Smooth muscle cell (in vitro differentiated cells): ENCODE measurements around the gene CTNNBL1. TPM values are rescaled to one million over a fixed set of nuclear protein-coding genes. Genes with fewer than 3 reads are reported as not detected.

Experiments
- DNase-seq: peaks from one replicate; lab custom pipeline; 2025; ENCODE audit not compliant: unreplicated experiment; lab: John Stamatoyannopoulos, UW
- H2AFZ ChIP-seq: fragments of 200-600 bp; sonication (generic); 2 replicates; pipeline ENCODE4 v1.6.0; 2016; ENCODE audit warnings: antibody characterized with exemption, low read depth, mild to moderate bottlenecking
- H3F3A ChIP-seq: fragments of 200-600 bp; sonication (generic); 2 replicates; pipeline ENCODE4 v1.6.0; 2017; ENCODE audit warnings: antibody characterized with exemption, low read depth
- H3K27ac ChIP-seq: fragments of 200-600 bp; sonication (generic); 2 replicates; pipeline ENCODE4 v1.5.1; 2016; ENCODE audit warnings: low read depth, mild to moderate bottlenecking
- H3K27me3 ChIP-seq: fragments of 200-600 bp; sonication (generic); 2 replicates; pipeline ENCODE4 v1.6.1; 2016; ENCODE audit warnings: low read depth, mild to moderate bottlenecking
- H3K36me3 ChIP-seq: fragments of 200-600 bp; sonication (generic); 2 replicates; pipeline ENCODE4 v1.5.1; 2016; ENCODE audit warnings: low read depth
- H3K4me1 ChIP-seq: fragments of 200-600 bp; sonication (generic); 2 replicates; pipeline ENCODE4 v1.5.1; 2016; ENCODE audit warnings: low read depth
- H3K4me2 ChIP-seq: fragments of 200-600 bp; sonication (generic); 2 replicates; pipeline ENCODE4 v1.6.0; 2016; ENCODE audit warnings: mild to moderate bottlenecking
- H3K4me3 ChIP-seq: fragments of 200-600 bp; sonication (generic); 2 replicates; pipeline ENCODE4 v1.5.1; 2016; ENCODE audit warnings: mild to moderate bottlenecking
- H3K79me2 ChIP-seq: fragments of 200-600 bp; sonication (generic); 2 replicates; pipeline ENCODE4 v1.6.0; 2016; ENCODE audit warnings: low read depth, mild to moderate bottlenecking
- H3K9ac ChIP-seq: fragments of 200-600 bp; sonication (generic); 2 replicates; pipeline ENCODE4 v1.6.0; 2016; ENCODE audit warnings: low read depth
- H3K9me3 ChIP-seq: fragments of 200-600 bp; sonication (generic); replicated peaks from 2 replicates; pipeline ENCODE4 v1.5.1; 2016; ENCODE audit warnings: low read depth
- H4K20me1 ChIP-seq: fragments of 200-600 bp; sonication (generic); 2 replicates; pipeline ENCODE4 v1.6.0; 2016; ENCODE audit warnings: low read depth
- WGBS: methylation state at CpG from one replicate; pipeline ENCODE4 v1.1.7; 2016; ENCODE audit warnings: low lambda C conversion rate; 5-methylcytosine and 5-hydroxymethylcytosine counted together
- polyA plus RNA-seq: library from polyadenylated mRNA; unstranded; fragments of >200 nt; fragmentation: Nextera tagmentation; extraction: Ambion mirVana; gene quantifications from 2 replicates; pipeline ENCODE4 v1.2.1, GENCODE V29; 2016
- total RNA-seq: library from RNA; depleted of rRNA; stranded (reverse); fragments of >200 nt; gene quantifications from 2 replicates; pipeline ENCODE4 v1.2.3, GENCODE V29; 2014
- TF ChIP-seq, protein P1 (sequence below): fragments of 200-600 bp; sonication (generic); IDR thresholded peaks from 2 replicates; pipeline ENCODE4 v1.5.1; 2017; ENCODE audit warnings: borderline replicate concordance, mild to moderate bottlenecking, antibody characterized with exemption; ENCODE audit not compliant: insufficient read depth, poor library complexity, severe bottlenecking

The CTNNBL1 gene
- total and polyA plus RNA-seq, 2 experiments from 2014 or later = 33.3 to 63.6 TPM

DNA sequence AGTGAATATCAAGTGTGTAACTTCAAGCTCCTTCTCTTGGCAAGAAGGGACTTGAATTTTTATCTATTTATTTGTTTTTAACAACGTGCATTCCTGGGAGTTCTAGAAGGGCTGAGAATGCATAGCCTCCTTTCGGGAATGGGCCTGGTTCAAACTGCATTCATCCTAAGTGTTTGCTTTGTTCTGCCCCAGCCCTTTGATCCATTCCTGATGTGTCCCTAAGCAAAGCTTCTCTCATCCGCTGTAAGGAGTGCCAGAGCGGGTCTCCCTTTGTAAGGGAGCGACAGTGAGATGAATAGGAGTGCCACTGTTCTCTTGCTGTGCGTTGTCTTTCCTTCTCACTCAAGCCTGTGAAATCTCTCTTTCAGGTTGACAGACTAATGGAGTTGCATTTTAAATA is 148.1 kb downstream of the CTNNBL1 start:
- no peak overlapping the region for H3K4me2 ChIP-seq
- no peaks in the 10 kb centered on the region for H3F3A ChIP-seq
- no peak overlapping the region for H3K4me3 ChIP-seq
- H3K27ac ChIP-seq = no peak overlapping the region
- H2AFZ ChIP-seq = no peak overlapping the region
- peaks cover 5% of the 10 kb centered on the region for H3K36me3 ChIP-seq
- no peaks in the 10 kb centered on the region for H3K79me2 ChIP-seq
- TF ChIP-seq, protein P1, sequence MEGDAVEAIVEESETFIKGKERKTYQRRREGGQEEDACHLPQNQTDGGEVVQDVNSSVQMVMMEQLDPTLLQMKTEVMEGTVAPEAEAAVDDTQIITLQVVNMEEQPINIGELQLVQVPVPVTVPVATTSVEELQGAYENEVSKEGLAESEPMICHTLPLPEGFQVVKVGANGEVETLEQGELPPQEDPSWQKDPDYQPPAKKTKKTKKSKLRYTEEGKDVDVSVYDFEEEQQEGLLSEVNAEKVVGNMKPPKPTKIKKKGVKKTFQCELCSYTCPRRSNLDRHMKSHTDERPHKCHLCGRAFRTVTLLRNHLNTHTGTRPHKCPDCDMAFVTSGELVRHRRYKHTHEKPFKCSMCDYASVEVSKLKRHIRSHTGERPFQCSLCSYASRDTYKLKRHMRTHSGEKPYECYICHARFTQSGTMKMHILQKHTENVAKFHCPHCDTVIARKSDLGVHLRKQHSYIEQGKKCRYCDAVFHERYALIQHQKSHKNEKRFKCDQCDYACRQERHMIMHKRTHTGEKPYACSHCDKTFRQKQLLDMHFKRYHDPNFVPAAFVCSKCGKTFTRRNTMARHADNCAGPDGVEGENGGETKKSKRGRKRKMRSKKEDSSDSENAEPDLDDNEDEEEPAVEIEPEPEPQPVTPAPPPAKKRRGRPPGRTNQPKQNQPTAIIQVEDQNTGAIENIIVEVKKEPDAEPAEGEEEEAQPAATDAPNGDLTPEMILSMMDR = no peak
- no peaks in the 10 kb centered on the region for H3K9me3 ChIP-seq
- peaks cover 14% of the 10 kb centered on the region for H4K20me1 ChIP-seq
- H3K4me1 ChIP-seq = peaks cover 30% of the 10 kb centered on the region
- no peak overlapping the region for H3K9ac ChIP-seq
- H3K27me3 ChIP-seq = no peaks in the 10 kb centered on the region
- WGBS = 72% methylated on average over 6 of the region's 6 CpGs
- DNase-seq = no peak

DNA sequence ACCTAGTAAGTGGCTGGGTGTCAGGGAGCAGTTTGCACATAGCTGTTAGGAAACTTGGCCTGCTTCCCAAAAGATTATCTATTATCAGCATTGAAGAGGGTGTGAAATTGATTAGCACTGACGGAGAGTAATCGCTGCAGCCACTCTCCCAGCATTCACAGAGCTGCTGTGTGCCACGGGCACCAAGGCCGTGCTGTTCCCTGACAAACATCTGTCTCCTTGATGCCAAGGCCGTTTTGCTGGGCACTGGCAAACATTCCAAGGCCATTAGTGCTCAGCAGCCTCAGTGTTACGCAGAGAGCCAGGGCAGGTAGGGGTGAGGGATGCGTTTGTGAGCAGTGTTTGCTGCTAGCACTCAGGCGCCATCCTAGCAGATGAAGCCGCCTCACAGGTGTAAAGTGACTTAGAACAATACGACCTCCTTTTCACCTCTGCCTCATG is 151.4 kb downstream of the CTNNBL1 start:
- Histone ChIP-seq H3K27me3 (no peaks in the 10 kb centered on the region), H3K4me3 (no peak overlapping the region), H3K27ac (no peak overlapping the region), H4K20me1 (no peaks in the 10 kb centered on the region), H3K4me1 (peaks cover 23% of the 10 kb centered on the region), H3F3A (no peaks in the 10 kb centered on the region), H3K36me3 (peaks cover 5% of the 10 kb centered on the region), H3K79me2 (no peaks in the 10 kb centered on the region), H3K9me3 (no peaks in the 10 kb centered on the region), H3K4me2 (no peak overlapping the region), H2AFZ (no peak overlapping the region), H3K9ac (no peak overlapping the region)
- DNase-seq = no peak
- TF ChIP-seq, protein P1 = no peak
- WGBS = 70% methylated on average over 10 of the region's 10 CpGs

DNA sequence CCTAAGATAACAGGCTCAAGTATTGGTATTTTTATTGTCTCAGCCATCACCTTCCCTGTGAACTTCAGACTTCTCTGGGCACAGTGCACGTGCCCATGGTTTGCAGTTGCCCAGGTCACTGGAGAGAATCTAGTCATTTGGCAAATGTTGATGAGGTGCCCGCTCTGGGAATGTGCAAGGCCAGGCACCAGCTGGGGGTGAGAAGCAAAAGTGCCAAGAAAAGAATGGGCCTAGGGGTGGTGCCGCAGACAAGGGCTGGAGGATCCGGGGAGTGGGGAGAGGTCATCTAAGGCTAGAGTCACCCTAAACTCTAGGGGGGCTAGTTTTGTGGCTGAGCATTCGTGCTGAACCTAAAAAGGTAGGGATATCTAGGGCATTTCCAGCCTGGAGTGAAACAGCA is 152.0 kb downstream of the CTNNBL1 start:
- H3K9ac ChIP-seq = no peak overlapping the region
- H3K27ac ChIP-seq = no peak overlapping the region
- no peaks in the 10 kb centered on the region for H3K27me3 ChIP-seq
- H3K4me2 ChIP-seq = no peak overlapping the region
- no peak for DNase-seq
- H4K20me1 ChIP-seq = no peaks in the 10 kb centered on the region
- no peaks in the 10 kb centered on the region for H3K79me2 ChIP-seq
- WGBS = 97% methylated on average over 5 of the region's 5 CpGs
- TF ChIP-seq, protein P1 = no peak
- H2AFZ ChIP-seq = no peak overlapping the region
- peaks cover 23% of the 10 kb centered on the region for H3K4me1 ChIP-seq
- H3F3A ChIP-seq = no peaks in the 10 kb centered on the region
- no peak overlapping the region for H3K4me3 ChIP-seq
- H3K36me3 ChIP-seq = peaks cover 5% of the 10 kb centered on the region
- no peaks in the 10 kb centered on the region for H3K9me3 ChIP-seq

DNA sequence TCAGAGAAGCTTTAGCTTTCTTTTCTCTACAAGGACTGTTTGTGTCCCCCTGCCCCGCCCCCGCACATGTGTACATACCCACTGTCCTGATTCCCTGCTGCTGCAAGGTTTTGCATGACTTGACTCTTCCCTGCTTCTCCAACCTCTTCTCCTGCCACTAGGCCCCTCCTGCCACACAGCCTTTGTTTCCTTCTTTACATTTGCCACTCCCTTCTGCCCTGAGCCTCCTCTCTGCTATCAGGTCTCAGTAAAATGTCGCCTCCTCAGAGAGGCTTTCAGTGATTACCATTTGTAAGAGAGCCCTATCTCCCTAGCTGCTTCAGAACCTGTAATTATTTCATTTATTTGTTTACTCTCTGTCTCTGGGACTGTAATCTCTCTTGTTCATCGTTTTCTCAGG is 152.7 kb downstream of the CTNNBL1 start:
- Histone ChIP-seq H3K4me1 (peaks cover 23% of the 10 kb centered on the region), H3K9me3 (no peaks in the 10 kb centered on the region), H4K20me1 (no peaks in the 10 kb centered on the region), H3K4me3 (no peak overlapping the region), H3K27me3 (no peaks in the 10 kb centered on the region), H3F3A (no peaks in the 10 kb centered on the region), H3K79me2 (no peaks in the 10 kb centered on the region), H3K27ac (no peak overlapping the region), H3K36me3 (no peaks in the 10 kb centered on the region), H3K4me2 (no peak overlapping the region), H3K9ac (no peak overlapping the region), H2AFZ (no peak overlapping the region)
- 66% methylated on average over 4 of the region's 4 CpGs for WGBS
- no peak for DNase-seq
- TF ChIP-seq, protein P1 = no peak
